Breast epithelium (tissue), 4 donors: ENCODE measurements around the gene MRM2. TPM values are rescaled to one million over a fixed set of nuclear protein-coding genes. Genes with fewer than 3 reads are reported as not detected.

Experiments
- DNase-seq, 2 donors: peaks; one replicate each; pipeline ENCODE4 v3.0.0-alpha.2; 2019; ENCODE audit warnings: low spot score in 2 of 2
- H3K27ac ChIP-seq, 2 donors: fragments of 200-600 bp; sonication (generic) in 1 of 2; one replicate each; pipeline ENCODE4 v1.5.1; 2016 to 2019; ENCODE audit warnings: mild to moderate bottlenecking in 1 of 2
- H3K27me3 ChIP-seq, 2 donors: fragments of 200-600 bp; sonication (generic) in 1 of 2; one replicate each; pipeline versions ENCODE4 v1.5.1 to v1.6.0; 2017 to 2019; ENCODE audit warnings: control low read depth in 1 of 2, mild to moderate bottlenecking in 1 of 2
- H3K36me3 ChIP-seq: fragments of 200-600 bp; one replicate; pipeline ENCODE4 v1.5.1; 2019
- H3K4me1 ChIP-seq, 2 donors: fragments of 200-600 bp; sonication (generic); one replicate each; pipeline ENCODE4 v1.5.1; 2016 to 2019; ENCODE audit warnings: control low read depth in 1 of 2
- H3K4me3 ChIP-seq, 3 donors: fragments of 200-600 bp; sonication (generic); 1 replicate in 2 of 3; 2 replicates in 1 of 3; pipeline ENCODE4 v1.5.1; 2016 to 2019; ENCODE audit warnings: mild to moderate bottlenecking in 3 of 3, moderate library complexity in 2 of 3
- H3K9me3 ChIP-seq, 2 donors: fragments of 200-600 bp; sonication (generic) in 1 of 2; one replicate each; pipeline ENCODE4 v1.5.1; 2016 to 2019; ENCODE audit warnings: control low read depth in 1 of 2
- CTCF ChIP-seq, 3 donors: fragments of 450-650 bp; IDR thresholded peaks; one replicate each; pipeline ENCODE4 v1.5.1; 2016 to 2017; ENCODE audit warnings: antibody characterized with exemption in 3 of 3, mild to moderate bottlenecking in 3 of 3, moderate library complexity in 3 of 3
- POLR2A ChIP-seq: fragments of 450-650 bp; IDR thresholded peaks from one replicate; pipeline ENCODE4 v1.6.1; 2016; ENCODE audit warnings: antibody characterized with exemption, mild to moderate bottlenecking, moderate library complexity
- POLR2AphosphoS5 ChIP-seq, 3 donors: sonication (generic); formaldehyde crosslinking; IDR thresholded peaks; one replicate each; pipeline ENCODE4 v1.6.1; 2017; ENCODE audit warnings: antibody characterized with exemption in 3 of 3
- intact Hi-C: fragments of 100-400 bp; cut with DNase I; formaldehyde crosslinking; loops from one replicate; pipeline ENCODE4 v1.15.1; 2023; ENCODE audit warnings: low total_unique reads
- total RNA-seq, 3 donors: library from RNA; depleted of rRNA; stranded (reverse); fragments of >200 nt; gene quantifications; one replicate each; pipeline ENCODE4 v1.1.0, GENCODE V29; 2016

MRM2 gene
- 10 to 100 TPM; 10.9 to 20.2 (median 18.0) TPM for total RNA-seq

DNA sequence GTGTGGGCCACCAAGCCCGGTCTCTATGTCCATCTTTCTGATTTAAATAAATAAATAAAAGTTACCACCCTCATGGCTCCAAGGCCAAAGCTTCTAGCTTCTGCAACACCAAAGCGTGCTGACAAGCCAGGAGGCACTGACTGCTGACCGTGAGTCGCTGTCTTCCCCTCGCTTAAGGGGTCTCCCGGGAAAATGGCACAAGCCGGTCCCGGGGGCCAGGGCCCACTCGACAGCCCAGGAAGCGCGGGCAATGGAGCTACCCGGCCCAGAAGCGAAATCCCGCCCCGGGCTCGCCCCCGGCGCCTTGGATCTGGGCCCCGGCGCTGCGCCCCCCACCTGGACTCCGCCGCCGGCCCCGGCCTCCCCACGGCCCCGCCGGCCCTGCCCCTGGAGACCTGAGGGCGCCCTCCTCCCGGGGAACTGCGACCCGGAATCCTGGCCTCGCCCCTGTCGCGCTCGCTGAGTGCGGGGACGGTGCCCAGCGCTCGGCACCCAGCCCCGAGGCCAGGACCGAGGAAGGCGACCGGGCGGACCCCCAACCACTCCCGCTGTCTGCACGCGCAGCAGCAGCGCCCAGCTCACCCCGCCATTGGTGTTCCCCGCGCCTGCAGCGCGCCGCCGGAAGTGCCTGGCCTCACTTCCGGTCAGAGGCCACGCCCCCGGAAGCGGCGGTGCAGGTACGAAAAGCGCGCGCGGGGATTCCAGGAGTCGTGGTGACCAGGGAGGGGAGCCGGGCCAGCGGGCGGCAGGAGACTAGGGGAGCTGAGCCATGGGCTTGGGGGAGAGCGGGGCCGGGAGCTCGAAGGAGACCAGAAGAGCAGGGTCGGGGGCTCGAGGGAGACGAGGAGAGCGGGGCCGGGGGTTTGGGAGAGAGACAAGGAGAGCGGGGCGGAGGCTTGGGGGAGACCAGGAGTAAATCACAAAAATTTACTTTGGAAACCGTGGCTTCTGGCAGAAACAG, at the start of gene MRM2, which contains the start of gene NUDT1:
Gene MRM2 (minus strand): TSS at position 626 of the 961 bp plus-strand sequence. CDS start 36 bp downstream, at position 590.
Gene NUDT1 (plus strand): TSS at position 647 of the 961 bp plus-strand sequence. CDS start 2,349 bp downstream, outside the sequence.
- H3K4me3 ChIP-seq: peak within 1 kb of the TSS; percentile 83 to 89 (median 83)
- H3K4me1 ChIP-seq: peaks cover 0 to 12% of the 10 kb centered on the region in 2 donors
- peak within 1 kb of the TSS; percentile 50 to 57 for H3K27ac ChIP-seq
- DNase-seq: peak; percentile 70 to 80
- intact Hi-C loops: loop anchor here (10.0 kb wide), 2 partner anchors 103 to 373 kb away; no protein-coding TSS in a partner anchor
- no peaks in the 10 kb centered on the region for H3K36me3 ChIP-seq
- H3K27me3 ChIP-seq: no peaks in the 10 kb centered on the region
- TF ChIP-seq POLR2AphosphoS5 (IDR thresholded peaks at IDR 0.05): peak; percentile 68 to 71 (median 68)
- no peak for TF ChIP-seq POLR2A
- no peak for TF ChIP-seq CTCF (IDR thresholded peaks at IDR 0.05)
- no peaks in the 10 kb centered on the region for H3K9me3 ChIP-seq

DNA sequence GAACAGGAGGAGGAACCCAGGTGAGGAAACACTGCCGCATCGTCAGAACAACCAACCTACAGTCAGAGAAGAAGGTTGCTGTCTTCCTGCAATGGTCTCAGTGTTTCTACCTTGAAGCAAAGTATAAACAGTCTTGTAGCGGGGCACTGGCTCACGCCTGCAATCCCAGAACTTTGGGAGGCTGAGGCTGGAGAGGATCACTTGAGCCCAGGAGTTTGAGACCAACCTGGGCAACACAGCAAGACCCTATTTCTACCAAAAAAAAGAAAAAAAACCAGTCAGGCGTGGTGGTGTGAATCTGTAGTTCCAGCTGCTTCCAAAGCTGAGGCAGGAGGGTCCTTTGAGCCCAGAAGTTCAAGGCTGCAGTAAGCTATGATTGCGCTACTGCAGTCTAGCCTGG, 48.9 kb upstream of the MRM2 start:
- intact Hi-C loops: no loop called here
- H3K4me3 ChIP-seq: no peak overlapping the region
- DNase-seq: no peak
- H3K9me3 ChIP-seq: no peaks in the 10 kb centered on the region
- TF ChIP-seq POLR2A (no peak), CTCF (IDR thresholded peaks at IDR 0.05) (no peak), POLR2AphosphoS5 (IDR thresholded peaks at IDR 0.05) (no peak)
- no peak overlapping the region for H3K27ac ChIP-seq
- no peaks in the 10 kb centered on the region for H3K27me3 ChIP-seq
- H3K4me1 ChIP-seq: no peaks in the 10 kb centered on the region
- no peaks in the 10 kb centered on the region for H3K36me3 ChIP-seq

GRCh38 chr7:2289621-2290020, 47.6 kb upstream of the MRM2 start:
- intact Hi-C loops: no loop called here
- no peak for DNase-seq
- Histone ChIP-seq H3K4me3 (no peak overlapping the region), H3K4me1 (no peaks in the 10 kb centered on the region), H3K27me3 (no peaks in the 10 kb centered on the region), H3K36me3 (no peaks in the 10 kb centered on the region), H3K9me3 (no peaks in the 10 kb centered on the region), H3K27ac (no peak overlapping the region)
- TF ChIP-seq CTCF (IDR thresholded peaks at IDR 0.05) (no peak), POLR2AphosphoS5 (IDR thresholded peaks at IDR 0.05) (no peak), POLR2A (no peak)

GRCh38 chr7:2289111-2289586, 47.1 kb upstream of the MRM2 start:
- intact Hi-C loops: no loop called here
- TF ChIP-seq POLR2A (no peak), POLR2AphosphoS5 (IDR thresholded peaks at IDR 0.05) (no peak), CTCF (IDR thresholded peaks at IDR 0.05) (no peak)

GRCh38 chr7:2288503-2288902, 46.5 kb upstream of the MRM2 start:
- Histone ChIP-seq H3K4me1 (no peaks in the 10 kb centered on the region), H3K4me3 (no peak overlapping the region), H3K27ac (no peak overlapping the region), H3K27me3 (no peaks in the 10 kb centered on the region), H3K9me3 (no peaks in the 10 kb centered on the region), H3K36me3 (no peaks in the 10 kb centered on the region)
- no peak for TF ChIP-seq POLR2AphosphoS5 (IDR thresholded peaks at IDR 0.05)
- no peak for DNase-seq
- intact Hi-C loops: no loop called here

More at GRCh38 chr7:2289111-2289586, 47.1 kb upstream of the MRM2 start:
- H3K9me3 ChIP-seq: no peaks in the 10 kb centered on the region
- H3K27ac ChIP-seq: no peak overlapping the region
- DNase-seq: no peak
- H3K27me3 ChIP-seq: no peaks in the 10 kb centered on the region
- no peak overlapping the region for H3K4me3 ChIP-seq
- H3K36me3 ChIP-seq: no peaks in the 10 kb centered on the region
- H3K4me1 ChIP-seq: no peaks in the 10 kb centered on the region
